ENCODE measurements around the gene UTRN.

The UTRN gene

GRCh38 chr6:144314003-144314485 is 28.9 kb downstream of the UTRN start:
- H3K9me3 ChIP-seq (ENCODE audit: control insufficient read depth in 2 of 2, low read length in 2 of 2) = no peaks in the 10 kb centered on the region
- peaks cover 26% of the 10 kb centered on the region for H3K4me1 ChIP-seq (ENCODE audit: control insufficient read depth, insufficient read depth, low read length)
- H3K27ac ChIP-seq (ENCODE audit: low read length) = peak overlapping the region; percentile 53
- no peaks in the 10 kb centered on the region for H3K27me3 ChIP-seq (ENCODE audit: control insufficient read depth in 1 of 2, insufficient read depth in 2 of 2, low read length in 2 of 2)
- H3K4me3 ChIP-seq (ENCODE audit: low read length in 2 of 2) = no peak overlapping the region
- no peak overlapping the region for H3K9ac ChIP-seq (ENCODE audit: low read length in 2 of 2)
- H3K36me3 ChIP-seq (ENCODE audit: control insufficient read depth in 2 of 2, insufficient read depth in 2 of 2, low read length in 2 of 2) = peaks cover 2% of the 10 kb centered on the region in 2 donors

GRCh38 chr6:144314562-144314961 is 29.4 kb downstream of the UTRN start:
- Histone ChIP-seq H3K4me1 (ENCODE audit: control insufficient read depth, insufficient read depth, low read length) (peaks cover 26% of the 10 kb centered on the region), H3K4me3 (ENCODE audit: low read length in 2 of 2) (no peak overlapping the region), H3K9ac (ENCODE audit: low read length in 2 of 2) (no peak overlapping the region), H3K27ac (ENCODE audit: low read length) (peak overlapping the region; percentile 53), H3K36me3 (ENCODE audit: control insufficient read depth in 2 of 2, insufficient read depth in 2 of 2, low read length in 2 of 2) (peaks cover 0 to 2% of the 10 kb centered on the region in 2 donors), H3K9me3 (ENCODE audit: control insufficient read depth in 2 of 2, low read length in 2 of 2) (no peaks in the 10 kb centered on the region), H3K27me3 (ENCODE audit: control insufficient read depth in 1 of 2, insufficient read depth in 2 of 2, low read length in 2 of 2) (no peaks in the 10 kb centered on the region)

GRCh38 chr6:144315226-144315980 is 30.3 kb downstream of the UTRN start:
- Histone ChIP-seq H3K27me3 (ENCODE audit: control insufficient read depth in 1 of 2, insufficient read depth in 2 of 2, low read length in 2 of 2) (no peaks in the 10 kb centered on the region), H3K27ac (ENCODE audit: low read length) (peak overlapping the region; percentile 53), H3K36me3 (ENCODE audit: control insufficient read depth in 2 of 2, insufficient read depth in 2 of 2, low read length in 2 of 2) (no peaks in the 10 kb centered on the region), H3K4me3 (ENCODE audit: low read length in 2 of 2) (peak overlapping the region in 1 of 2 donors; percentile 29), H3K4me1 (ENCODE audit: control insufficient read depth, insufficient read depth, low read length) (peaks cover 26% of the 10 kb centered on the region), H3K9me3 (ENCODE audit: control insufficient read depth in 2 of 2, low read length in 2 of 2) (no peaks in the 10 kb centered on the region), H3K9ac (ENCODE audit: low read length in 2 of 2) (no peak overlapping the region)

GRCh38 chr6:144315981-144316861 is 31.1 kb downstream of the UTRN start:
- no peaks in the 10 kb centered on the region for H3K36me3 ChIP-seq (ENCODE audit: control insufficient read depth in 2 of 2, insufficient read depth in 2 of 2, low read length in 2 of 2)
- peaks cover 26% of the 10 kb centered on the region for H3K4me1 ChIP-seq (ENCODE audit: control insufficient read depth, insufficient read depth, low read length)
- H3K4me3 ChIP-seq (ENCODE audit: low read length in 2 of 2) = no peak overlapping the region
- H3K9ac ChIP-seq (ENCODE audit: low read length in 2 of 2) = no peak overlapping the region
- no peaks in the 10 kb centered on the region for H3K27me3 ChIP-seq (ENCODE audit: control insufficient read depth in 1 of 2, insufficient read depth in 2 of 2, low read length in 2 of 2)
- H3K27ac ChIP-seq (ENCODE audit: low read length) = no peak overlapping the region
- H3K9me3 ChIP-seq (ENCODE audit: control insufficient read depth in 2 of 2, low read length in 2 of 2) = no peaks in the 10 kb centered on the region

- no peaks in the 10 kb centered on the region for H3K9me3 ChIP-seq (ENCODE audit: control insufficient read depth in 2 of 2, low read length in 2 of 2)
- no peaks in the 10 kb centered on the region for H3K36me3 ChIP-seq (ENCODE audit: control insufficient read depth in 2 of 2, insufficient read depth in 2 of 2, low read length in 2 of 2)
- no peaks in the 10 kb centered on the region for H3K27me3 ChIP-seq (ENCODE audit: control insufficient read depth in 1 of 2, insufficient read depth in 2 of 2, low read length in 2 of 2)
- H3K4me3 ChIP-seq (ENCODE audit: low read length in 2 of 2) = no peak overlapping the region
- no peak overlapping the region for H3K9ac ChIP-seq (ENCODE audit: low read length in 2 of 2)
- H3K4me1 ChIP-seq (ENCODE audit: control insufficient read depth, insufficient read depth, low read length) = peaks cover 26% of the 10 kb centered on the region
- H3K27ac ChIP-seq (ENCODE audit: low read length) = no peak overlapping the region
Observed at GRCh38 chr6:144316862-144317195, 31.7 kb downstream of the UTRN start.

- no peak overlapping the region for H3K27ac ChIP-seq (ENCODE audit: low read length)
- H3K4me1 ChIP-seq (ENCODE audit: control insufficient read depth, insufficient read depth, low read length) = peaks cover 26% of the 10 kb centered on the region
- no peak overlapping the region for H3K9ac ChIP-seq (ENCODE audit: low read length in 2 of 2)
- no peaks in the 10 kb centered on the region for H3K27me3 ChIP-seq (ENCODE audit: control insufficient read depth in 1 of 2, insufficient read depth in 2 of 2, low read length in 2 of 2)
- no peak overlapping the region for H3K4me3 ChIP-seq (ENCODE audit: low read length in 2 of 2)
- no peaks in the 10 kb centered on the region for H3K9me3 ChIP-seq (ENCODE audit: control insufficient read depth in 2 of 2, low read length in 2 of 2)
- no peaks in the 10 kb centered on the region for H3K36me3 ChIP-seq (ENCODE audit: control insufficient read depth in 2 of 2, insufficient read depth in 2 of 2, low read length in 2 of 2)
Observed at GRCh38 chr6:144317736-144318135, 32.6 kb downstream of the UTRN start.

GRCh38 chr6:144319211-144319610 is 34.1 kb downstream of the UTRN start:
- Histone ChIP-seq H3K36me3 (ENCODE audit: control insufficient read depth in 2 of 2, insufficient read depth in 2 of 2, low read length in 2 of 2) (no peaks in the 10 kb centered on the region), H3K4me1 (ENCODE audit: control insufficient read depth, insufficient read depth, low read length) (peaks cover 16% of the 10 kb centered on the region), H3K9me3 (ENCODE audit: control insufficient read depth in 2 of 2, low read length in 2 of 2) (no peaks in the 10 kb centered on the region), H3K9ac (ENCODE audit: low read length in 2 of 2) (no peak overlapping the region), H3K27me3 (ENCODE audit: control insufficient read depth in 1 of 2, insufficient read depth in 2 of 2, low read length in 2 of 2) (no peaks in the 10 kb centered on the region), H3K4me3 (ENCODE audit: low read length in 2 of 2) (no peak overlapping the region), H3K27ac (ENCODE audit: low read length) (no peak overlapping the region)

- Histone ChIP-seq H3K9me3 (ENCODE audit: control insufficient read depth in 2 of 2, low read length in 2 of 2) (no peaks in the 10 kb centered on the region), H3K4me1 (ENCODE audit: control insufficient read depth, insufficient read depth, low read length) (peaks cover 3% of the 10 kb centered on the region), H3K9ac (ENCODE audit: low read length in 2 of 2) (no peak overlapping the region), H3K27me3 (ENCODE audit: control insufficient read depth in 1 of 2, insufficient read depth in 2 of 2, low read length in 2 of 2) (no peaks in the 10 kb centered on the region), H3K27ac (ENCODE audit: low read length) (no peak overlapping the region), H3K36me3 (ENCODE audit: control insufficient read depth in 2 of 2, insufficient read depth in 2 of 2, low read length in 2 of 2) (no peaks in the 10 kb centered on the region), H3K4me3 (ENCODE audit: low read length in 2 of 2) (no peak overlapping the region)
Observed at GRCh38 chr6:144320741-144321140, 35.6 kb downstream of the UTRN start.

GRCh38 chr6:144321839-144322591 is 36.9 kb downstream of the UTRN start:
- no peak overlapping the region for H3K4me3 ChIP-seq (ENCODE audit: low read length in 2 of 2)
- H3K4me1 ChIP-seq (ENCODE audit: control insufficient read depth, insufficient read depth, low read length) = no peaks in the 10 kb centered on the region

GRCh38 chr6:144325232-144325631 is 40.1 kb downstream of the UTRN start:
- peaks cover 8% of the 10 kb centered on the region for H3K4me1 ChIP-seq (ENCODE audit: control insufficient read depth, insufficient read depth, low read length)
- no peak overlapping the region for H3K27ac ChIP-seq (ENCODE audit: low read length)
- no peak overlapping the region for H3K4me3 ChIP-seq (ENCODE audit: low read length in 2 of 2)
- no peak overlapping the region for H3K9ac ChIP-seq (ENCODE audit: low read length in 2 of 2)
- no peaks in the 10 kb centered on the region for H3K27me3 ChIP-seq (ENCODE audit: control insufficient read depth in 1 of 2, insufficient read depth in 2 of 2, low read length in 2 of 2)
- H3K9me3 ChIP-seq (ENCODE audit: control insufficient read depth in 2 of 2, low read length in 2 of 2) = no peaks in the 10 kb centered on the region
- no peaks in the 10 kb centered on the region for H3K36me3 ChIP-seq (ENCODE audit: control insufficient read depth in 2 of 2, insufficient read depth in 2 of 2, low read length in 2 of 2)

More at GRCh38 chr6:144321839-144322591, 36.9 kb downstream of the UTRN start:
- H3K27me3 ChIP-seq (ENCODE audit: control insufficient read depth in 1 of 2, insufficient read depth in 2 of 2, low read length in 2 of 2) = no peaks in the 10 kb centered on the region
- H3K36me3 ChIP-seq (ENCODE audit: control insufficient read depth in 2 of 2, insufficient read depth in 2 of 2, low read length in 2 of 2) = no peaks in the 10 kb centered on the region
- no peak overlapping the region for H3K9ac ChIP-seq (ENCODE audit: low read length in 2 of 2)
- H3K9me3 ChIP-seq (ENCODE audit: control insufficient read depth in 2 of 2, low read length in 2 of 2) = no peaks in the 10 kb centered on the region
- H3K27ac ChIP-seq (ENCODE audit: low read length) = no peak overlapping the region

All from stomach smooth muscle (tissue), 2 donors.